H1 (cell line): ENCODE measurements around the gene UBE2I.

ENCODE experiments used
- CEBPB ChIP-seq: IDR thresholded peaks from 2 replicates; pipeline ENCODE4 v1.6.1; 2012; ENCODE audit warnings: low read depth, low read length
- CHD2 ChIP-seq: IDR thresholded peaks from 2 replicates; pipeline ENCODE4 v1.6.1; 2012; ENCODE audit warnings: low read length, improper control_type of control experiment
- CREB1 ChIP-seq: IDR thresholded peaks from 2 replicates; pipeline ENCODE4 v1.6.1; 2012; ENCODE audit warnings: inconsistent platforms
- CTCF ChIP-seq, 3 experiments: IDR thresholded peaks; 1 replicate in 2 of 3; 2 replicates in 1 of 3; pipeline versions ENCODE4 v1.5.1 to v1.6.1; 2011; ENCODE audit warnings: low read length in 3 of 3, mild to moderate bottlenecking in 3 of 3, inconsistent platforms in 2 of 3, low read depth in 1 of 3, moderate library complexity in 1 of 3; ENCODE audit not compliant: insufficient read depth in 1 of 3; ENCODE audit errors: control extremely low read depth in 1 of 3
- EP300 ChIP-seq, 2 experiments: IDR thresholded peaks; 1 replicate in 1 of 2; 2 replicates in 1 of 2; pipeline ENCODE4 v1.6.1; 2011 to 2012; ENCODE audit warnings: low read depth in 2 of 2, low read length in 2 of 2, mild to moderate bottlenecking in 2 of 2, borderline replicate concordance in 1 of 2, inconsistent platforms in 1 of 2, moderate library complexity in 1 of 2
- GTF2F1 ChIP-seq: IDR thresholded peaks from 2 replicates; pipeline ENCODE4 v1.6.1; 2012; ENCODE audit warnings: low read depth, low read length, improper control_type of control experiment, borderline replicate concordance
- HDAC6 ChIP-seq: IDR thresholded peaks from one replicate; pipeline ENCODE4 v1.7.1; 2012; ENCODE audit warnings: low read depth, mild to moderate bottlenecking, inconsistent platforms, low read length, moderate library complexity
- POLR2A ChIP-seq, 2 experiments: IDR thresholded peaks; 1 replicate in 1 of 2; 2 replicates in 1 of 2; pipeline ENCODE4 v1.6.1; 2011; ENCODE audit warnings: low read depth in 2 of 2, low read length in 2 of 2, mild to moderate bottlenecking in 2 of 2; ENCODE audit errors: control extremely low read depth in 1 of 2
- POLR2AphosphoS5 ChIP-seq: IDR thresholded peaks from 2 replicates; pipeline ENCODE4 v1.6.1; 2011; ENCODE audit warnings: low read depth, low read length
- SIN3A ChIP-seq, 2 experiments: IDR thresholded peaks in 1 of 2; conservative IDR thresholded peaks in 1 of 2; 2 replicates each; pipeline ENCODE4 v1.6.1; 2011 to 2012; ENCODE audit warnings: low read length in 2 of 2, improper control_type of control experiment in 1 of 2, low read depth in 1 of 2, mild to moderate bottlenecking in 1 of 2

- TF ChIP-seq SIN3A (conservative IDR thresholded peaks at IDR 0.05 in 1 of 2, IDR thresholded peaks at IDR 0.05 in 1 of 2; ENCODE audit: low read depth in 1 of 2, low read length in 2 of 2), result peak; percentile 83 to 85; a peak in 3 of 4 replicates
- TF ChIP-seq POLR2AphosphoS5, result peak; percentile 55; the same call in 1 of the 2 replicates
- TF ChIP-seq CEBPB, result no peak
- TF ChIP-seq EP300 (IDR thresholded peaks at IDR 0.05; ENCODE audit: borderline replicate concordance in 1 of 2, low read depth in 2 of 2, low read length in 2 of 2), result peak in 1 of 2 experiments; percentile 69; a peak in 1 of 3 replicates
- TF ChIP-seq CTCF (IDR thresholded peaks at IDR 0.05; ENCODE audit: control extremely low read depth in 1 of 3, insufficient read depth in 1 of 3, low read depth in 1 of 3, low read length in 3 of 3), result no peak
- TF ChIP-seq HDAC6, result no peak
- TF ChIP-seq GTF2F1, result no peak
- no peak for TF ChIP-seq CHD2
- no peak for TF ChIP-seq CREB1
- peak in 1 of 2 experiments; percentile 63; a peak in 1 of 3 replicates for TF ChIP-seq POLR2A (IDR thresholded peaks at IDR 0.05; ENCODE audit: control extremely low read depth in 1 of 2, low read depth in 2 of 2, low read length in 2 of 2)
Measured at GRCh38 chr16:1331712-1332617, 22.5 kb downstream of the UBE2I start.
